HepG2 (cell line): ENCODE measurements around the gene SPRED2. TPM values are rescaled to one million over a fixed set of nuclear protein-coding genes. Genes with fewer than 3 reads are reported as not detected.

Experiments used
- ATAC-seq: fragments of 200-7000 bp; cut with Tn5 transposase; 3 replicates; pipeline ENCODE4 v1.9.1; 2020; ENCODE audit warnings: mild to moderate bottlenecking, moderate library complexity
- BruUV-seq: library from RNA; stranded (reverse); fragments of 400-500 nt; replicated peaks from 2 replicates; lab custom pipeline; 2021; lab: Mats Ljungman, UMichigan
- CTCF ChIA-PET: fragments of 300-600 bp; formaldehyde crosslinking; extraction: SDS; loops from one replicate; lab custom pipeline; 2021; ENCODE audit warnings: low total read pairs, inconsistent platforms, low intra/inter-chr PET ratio; lab: Yijun Ruan, JAX
- POLR2A ChIA-PET: fragments of 350-600 bp; sonication (Branson Sonifier 250); formaldehyde crosslinking; loops from one replicate; lab custom pipeline; 2020; ENCODE audit warnings: antibody characterized with exemption, inconsistent platforms; lab: Yijun Ruan, JAX
- DNase-seq: peaks from one replicate; pipeline ENCODE4 v3.0.0-alpha.2; 2015; ENCODE audit warnings: low spot score
- FAIRE-seq: peaks from 3 replicates; lab custom pipeline; 2011; peaks lifted over from hg19 to GRCh38; lab: Jason Lieb, UNC
- H2AFZ ChIP-seq: one replicate; pipeline ENCODE4 v1.6.1; 2011; ENCODE audit warnings: low read length, inconsistent platforms
- H3K27ac ChIP-seq: fragments of 300-600 bp; 3 replicates; pipeline ENCODE4 v1.8.0; 2011; ENCODE audit warnings: mixed run types, mild to moderate bottlenecking, mixed read lengths, low read length, inconsistent platforms; ENCODE audit not compliant: insufficient read depth; ENCODE audit errors: extremely low read length
- H3K27me3 ChIP-seq, 2 experiments: fragments of 200-600 bp in 1 of 2; 2 replicates in 1 of 2; 3 replicates in 1 of 2; pipeline versions ENCODE4 v1.6.0 to v1.8.0; 2011; ENCODE audit warnings: low read length in 2 of 2, mild to moderate bottlenecking in 2 of 2, moderate library complexity in 2 of 2, inconsistent platforms in 1 of 2; ENCODE audit not compliant: insufficient read depth in 2 of 2, control insufficient read depth in 1 of 2
- H3K36me3 ChIP-seq, 2 experiments: fragments of 200-600 bp in 1 of 2; replicated peaks in 1 of 2; 2 replicates in 1 of 2; 3 replicates in 1 of 2; pipeline versions ENCODE4 v1.5.1 to v1.8.0; 2011; ENCODE audit warnings: low read length in 2 of 2, inconsistent platforms in 1 of 2; ENCODE audit not compliant: insufficient read depth in 2 of 2, control insufficient read depth in 1 of 2
- H3K4me1 ChIP-seq: 2 replicates; pipeline ENCODE4 v1.5.1; 2012; ENCODE audit warnings: low read length, inconsistent platforms; ENCODE audit not compliant: insufficient read depth
- H3K4me2 ChIP-seq: 2 replicates; pipeline ENCODE4 v1.6.0; 2011; ENCODE audit warnings: low read depth, low read length, inconsistent platforms
- H3K4me3 ChIP-seq, 3 experiments: fragments of 200-600 bp in 1 of 3; sonication (generic), shearing (Covaris generic) in 1 of 3; replicated peaks in 1 of 3; 2 replicates each; pipeline ENCODE4 v1.5.1; 2011 to 2016; ENCODE audit warnings: low read length in 3 of 3, inconsistent platforms in 2 of 3, low read depth in 2 of 3, mild to moderate bottlenecking in 2 of 3, control low read depth in 1 of 3, mixed read lengths in 1 of 3; ENCODE audit not compliant: insufficient read depth in 1 of 3
- H3K79me2 ChIP-seq: one replicate; pipeline ENCODE4 v1.6.1; 2011; ENCODE audit warnings: low read length, inconsistent platforms; ENCODE audit not compliant: insufficient read depth
- H3K9ac ChIP-seq: 2 replicates; pipeline ENCODE4 v1.6.0; 2011; ENCODE audit warnings: mild to moderate bottlenecking, low read depth, low read length, inconsistent platforms; ENCODE audit not compliant: insufficient read depth
- H3K9me3 ChIP-seq: 2 replicates; pipeline ENCODE4 v1.5.1; 2012; ENCODE audit warnings: mild to moderate bottlenecking, low read length
- H4K20me1 ChIP-seq: 2 replicates; pipeline ENCODE4 v1.6.0; 2011; ENCODE audit warnings: inconsistent platforms, mild to moderate bottlenecking, low read length, moderate library complexity; ENCODE audit not compliant: insufficient read depth
- CBX2 ChIP-seq, 2 experiments: fragments of 200-600 bp in 1 of 2; sonication (generic); formaldehyde crosslinking in 1 of 2; IDR thresholded peaks; 2 replicates each; pipeline versions ENCODE4 v1.7.0 to v1.8.1; 2018 to 2022; ENCODE audit warnings: low read depth in 2 of 2, low read length in 1 of 2, mild to moderate bottlenecking in 1 of 2, missing genetic modification reagents in 1 of 2
- CHD2 ChIP-seq: IDR thresholded peaks from 2 replicates; pipeline ENCODE4 v1.6.1; 2011; ENCODE audit warnings: low read depth, low read length, improper control_type of control experiment
- FOXK2 ChIP-seq: fragments of 450-650 bp; IDR thresholded peaks from 2 replicates; pipeline ENCODE4 v1.6.1; 2016
- FOXM1 ChIP-seq: sonication (generic); formaldehyde crosslinking; IDR thresholded peaks from 2 replicates; pipeline ENCODE4 v1.5.0; 2020; ENCODE audit warnings: missing genetic modification reagents
- HDAC2 ChIP-seq: sonication (generic); formaldehyde crosslinking; IDR thresholded peaks from 2 replicates; pipeline ENCODE4 v1.4.0; 2020; ENCODE audit warnings: missing genetic modification reagents
- MTF2 ChIP-seq: sonication (generic); formaldehyde crosslinking; IDR thresholded peaks from 2 replicates; pipeline ENCODE4 v1.5.0; 2020; ENCODE audit warnings: missing genetic modification reagents, borderline replicate concordance
- MYC ChIP-seq: sonication (generic); formaldehyde crosslinking; IDR thresholded peaks from 2 replicates; pipeline ENCODE4 v1.9.0; 2021; ENCODE audit warnings: missing genetic modification reagents, borderline replicate concordance
- NFIB ChIP-seq: sonication (generic); formaldehyde crosslinking; IDR thresholded peaks from 2 replicates; pipeline ENCODE4 v1.9.0; 2021; ENCODE audit warnings: missing genetic modification reagents, mild to moderate bottlenecking, borderline replicate concordance
- SIX1 ChIP-seq: sonication (generic); formaldehyde crosslinking; IDR thresholded peaks from 2 replicates; pipeline ENCODE4 v1.4.0; 2020; ENCODE audit warnings: missing genetic modification reagents, borderline replicate concordance
- ZC3H13 ChIP-seq: sonication (generic); formaldehyde crosslinking; IDR thresholded peaks from 2 replicates; pipeline ENCODE4 v1.8.1; 2023; ENCODE audit warnings: mild to moderate bottlenecking, missing genetic modification reagents, moderate library complexity
- ZNF772 ChIP-seq: sonication (generic); formaldehyde crosslinking; IDR thresholded peaks from 2 replicates; pipeline ENCODE4 v1.5.0; 2020; ENCODE audit warnings: mild to moderate bottlenecking, missing genetic modification reagents
- ZNF775 ChIP-seq: sonication (generic); formaldehyde crosslinking; IDR thresholded peaks from 2 replicates; pipeline ENCODE4 v1.4.0; 2020; ENCODE audit warnings: missing genetic modification reagents, mild to moderate bottlenecking, moderate library complexity, borderline replicate concordance
- in situ Hi-C: cut with HindIII; loops from 2 replicates; pipeline ENCODE4 v1.10.0; 2017; ENCODE audit warnings: low pct_unique_long_range_greater_than_20kb; ENCODE audit not compliant: extremely low pct_ligation_motif_present
- intact Hi-C: fragments of 100-400 bp; cut with micrococcal nuclease; formaldehyde crosslinking; loops from one replicate; pipeline ENCODE4 v1.10.0; 2022; ENCODE audit not compliant: unreplicated experiment
- polyA plus RNA-seq, 8 experiments: library from polyadenylated mRNA; depleted of rRNA in 3 of 8; stranded (reverse) in 7 of 8; unstranded in 1 of 8; fragments of >200 nt; fragmentation: Illumina TruSeq in 4 of 8; extraction: Trizol in 4 of 8; gene quantifications; 2 replicates each; pipeline versions ENCODE4 v1.2.1 to v1.2.3, GENCODE V29; 2011 to 2016; ENCODE audit warnings: low read depth in 4 of 8, missing spikeins in 1 of 8, mixed read lengths in 1 of 8; ENCODE audit not compliant: insufficient read depth in 1 of 8
- total RNA-seq, 5 experiments: library from RNA; depleted of rRNA; stranded (reverse); fragments of >200 nt; fragmentation: Illumina TruSeq; extraction: Trizol; gene quantifications; 2 replicates each; pipeline ENCODE4 v1.2.3, GENCODE V29; 2016; ENCODE audit warnings: low read depth in 1 of 5
- TF ChIP-seq, protein P1 (sequence below): sonication (generic); formaldehyde crosslinking; conservative IDR thresholded peaks from 2 replicates; pipeline ENCODE4 v1.8.0; 2022; ENCODE audit warnings: low read depth, missing genetic modification reagents
- TF ChIP-seq, protein P2 (sequence below): sonication (generic); formaldehyde crosslinking; IDR thresholded peaks from 2 replicates; pipeline ENCODE4 v1.4.0; 2020; ENCODE audit warnings: missing genetic modification reagents

Gene SPRED2
- total and polyA plus RNA-seq, 2 of the 13 experiments (the other 11 are each of a cell fraction or from before 2014, with no cell fraction given): 13.0 to 37.0 TPM

DNA sequence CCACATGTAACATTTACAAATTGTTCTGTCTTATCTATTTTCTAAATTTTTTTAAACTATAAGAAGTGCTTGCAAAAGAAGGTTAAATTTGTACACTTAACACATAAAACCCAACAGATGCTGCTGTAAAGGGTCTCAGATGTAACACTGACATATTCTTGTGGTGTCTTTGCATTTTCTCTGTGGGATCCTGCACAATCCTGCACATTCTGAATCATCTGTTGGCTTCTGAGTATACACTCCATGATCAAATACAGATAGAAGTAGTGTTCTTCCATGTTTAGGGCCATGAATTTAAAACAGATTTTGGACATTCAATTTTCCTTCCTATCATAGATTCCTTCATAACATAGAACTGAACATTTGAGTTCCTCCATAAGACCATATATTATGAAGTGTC is 89.0 kb downstream of the SPRED2 start:
- H2AFZ ChIP-seq: no peak overlapping the region
- in situ Hi-C loops (no loop called here), intact Hi-C loops (no loop called here)
- no peak for FAIRE-seq
- no peaks in the 10 kb centered on the region for H3K27me3 ChIP-seq
- ChIA-PET POLR2A (no interaction called here), CTCF (no interaction called here)
- no peak overlapping the region for H3K4me2 ChIP-seq
- H3K9me3 ChIP-seq: no peaks in the 10 kb centered on the region
- no peak overlapping the region for H3K4me3 ChIP-seq
- DNase-seq: no peak
- H3K4me1 ChIP-seq: no peaks in the 10 kb centered on the region; the same call in none of the 2 replicates
- H3K9ac ChIP-seq: no peak overlapping the region
- no peak for ATAC-seq
- H3K79me2 ChIP-seq: peaks cover 32% of the 10 kb centered on the region
- BruUV-seq: no TSS peak
- H3K27ac ChIP-seq: no peak overlapping the region
- peaks cover 12 to 45% of the 10 kb centered on the region in 2 experiments for H3K36me3 ChIP-seq
- peaks cover 26% of the 10 kb centered on the region for H4K20me1 ChIP-seq
- TF ChIP-seq MTF2 (CRISPR knock-in tag) (no peak), NFIB (CRISPR knock-in tag) (no peak), FOXM1 (no peak), ZC3H13 (CRISPR knock-in tag) (no peak), FOXK2 (no peak), HDAC2 (CRISPR knock-in tag) (no peak), SIX1 (CRISPR knock-in tag) (no peak), ZNF772 (CRISPR knock-in tag) (no peak), MYC (CRISPR knock-in tag) (no peak), CBX2 (IDR thresholded peaks at IDR 0.05; ENCODE audit: low read depth, low read length) (no peak), CBX2 (CRISPR knock-in tag; IDR thresholded peaks at IDR 0.05; ENCODE audit: low read depth) (no peak), CHD2 (no peak), ZNF775 (CRISPR knock-in tag) (no peak)
- TF ChIP-seq, protein P1, sequence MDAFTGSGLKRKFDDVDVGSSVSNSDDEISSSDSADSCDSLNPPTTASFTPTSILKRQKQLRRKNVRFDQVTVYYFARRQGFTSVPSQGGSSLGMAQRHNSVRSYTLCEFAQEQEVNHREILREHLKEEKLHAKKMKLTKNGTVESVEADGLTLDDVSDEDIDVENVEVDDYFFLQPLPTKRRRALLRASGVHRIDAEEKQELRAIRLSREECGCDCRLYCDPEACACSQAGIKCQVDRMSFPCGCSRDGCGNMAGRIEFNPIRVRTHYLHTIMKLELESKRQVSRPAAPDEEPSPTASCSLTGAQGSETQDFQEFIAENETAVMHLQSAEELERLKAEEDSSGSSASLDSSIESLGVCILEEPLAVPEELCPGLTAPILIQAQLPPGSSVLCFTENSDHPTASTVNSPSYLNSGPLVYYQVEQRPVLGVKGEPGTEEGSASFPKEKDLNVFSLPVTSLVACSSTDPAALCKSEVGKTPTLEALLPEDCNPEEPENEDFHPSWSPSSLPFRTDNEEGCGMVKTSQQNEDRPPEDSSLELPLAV (CRISPR knock-in tag): no peak
- TF ChIP-seq, protein P2, sequence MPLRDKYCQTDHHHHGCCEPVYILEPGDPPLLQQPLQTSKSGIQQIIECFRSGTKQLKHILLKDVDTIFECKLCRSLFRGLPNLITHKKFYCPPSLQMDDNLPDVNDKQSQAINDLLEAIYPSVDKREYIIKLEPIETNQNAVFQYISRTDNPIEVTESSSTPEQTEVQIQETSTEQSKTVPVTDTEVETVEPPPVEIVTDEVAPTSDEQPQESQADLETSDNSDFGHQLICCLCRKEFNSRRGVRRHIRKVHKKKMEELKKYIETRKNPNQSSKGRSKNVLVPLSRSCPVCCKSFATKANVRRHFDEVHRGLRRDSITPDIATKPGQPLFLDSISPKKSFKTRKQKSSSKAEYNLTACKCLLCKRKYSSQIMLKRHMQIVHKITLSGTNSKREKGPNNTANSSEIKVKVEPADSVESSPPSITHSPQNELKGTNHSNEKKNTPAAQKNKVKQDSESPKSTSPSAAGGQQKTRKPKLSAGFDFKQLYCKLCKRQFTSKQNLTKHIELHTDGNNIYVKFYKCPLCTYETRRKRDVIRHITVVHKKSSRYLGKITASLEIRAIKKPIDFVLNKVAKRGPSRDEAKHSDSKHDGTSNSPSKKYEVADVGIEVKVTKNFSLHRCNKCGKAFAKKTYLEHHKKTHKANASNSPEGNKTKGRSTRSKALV (CRISPR knock-in tag): no peak
